Gastrocnemius medialis (tissue), 4 donors: ENCODE measurements around the gene HDHD5. TPM values are rescaled to one million over a fixed set of nuclear protein-coding genes. Genes with fewer than 3 reads are reported as not detected.

ENCODE experiments used
- ATAC-seq, 2 donors: fragments of 150-250 bp; one replicate each; pipeline ENCODE4 v1.9.1; 2016
- DNase-seq, 2 donors: peaks; one replicate each; pipeline ENCODE4 v3.0.0-alpha.2; 2019
- H3K27ac ChIP-seq, 4 donors: fragments of 200-600 bp; sonication (generic); 1 replicate in 1 of 4; 2 replicates in 3 of 4; pipeline ENCODE4 v1.5.1; 2016 to 2018; ENCODE audit warnings: mild to moderate bottlenecking in 2 of 4, moderate library complexity in 1 of 4
- H3K27me3 ChIP-seq, 3 donors: fragments of 200-600 bp; sonication (generic) in 2 of 3; 1 replicate in 1 of 3; 2 replicates in 2 of 3; pipeline versions ENCODE4 v1.5.1 to v1.6.0; 2016 to 2019; ENCODE audit warnings: mild to moderate bottlenecking in 1 of 3, moderate library complexity in 1 of 3
- H3K36me3 ChIP-seq, 2 donors: fragments of 200-600 bp; sonication (generic) in 1 of 2; one replicate each; pipeline ENCODE4 v1.5.1; 2017 to 2018
- H3K4me1 ChIP-seq, 2 donors: fragments of 200-600 bp; sonication (generic) in 1 of 2; one replicate each; pipeline ENCODE4 v1.5.1; 2016 to 2017; ENCODE audit warnings: mild to moderate bottlenecking in 2 of 2
- H3K4me3 ChIP-seq, 4 donors: fragments of 200-600 bp; sonication (generic) in 3 of 4; 1 replicate in 1 of 4; 2 replicates in 3 of 4; pipeline ENCODE4 v1.5.1; 2016 to 2019; ENCODE audit warnings: mild to moderate bottlenecking in 2 of 4
- H3K9me3 ChIP-seq, 3 donors: fragments of 200-600 bp; sonication (generic) in 2 of 3; 1 replicate in 1 of 3; 2 replicates in 2 of 3; pipeline ENCODE4 v1.5.1; 2016 to 2019
- CTCF ChIP-seq, 5 experiments: fragments of 450-650 bp in 3 of 5; fragments of 200-600 bp in 2 of 5; sonication (generic) in 2 of 5; IDR thresholded peaks in 4 of 5; conservative IDR thresholded peaks in 1 of 5; 1 replicate in 4 of 5; 2 replicates in 1 of 5; pipeline ENCODE4 v1.5.1; 2016 to 2019; ENCODE audit warnings: antibody characterized with exemption in 5 of 5, mild to moderate bottlenecking in 3 of 5, moderate library complexity in 3 of 5
- POLR2A ChIP-seq, 2 donors: fragments of 450-650 bp; IDR thresholded peaks; one replicate each; pipeline ENCODE4 v1.6.1; 2017; ENCODE audit warnings: antibody characterized with exemption in 2 of 2, mild to moderate bottlenecking in 2 of 2, moderate library complexity in 2 of 2
- in situ Hi-C, 4 donors: fragments of 200-750 bp; cut with MboI; loops; one replicate each; pipeline versions ENCODE4 v1.15.0 to v1.8.0; 2017; ENCODE audit warnings: low sequenced_read_pairs in 4 of 4
- intact Hi-C: fragments of 100-400 bp; cut with DNase I; formaldehyde crosslinking; loops from one replicate; pipeline ENCODE4 v1.15.1; 2023; ENCODE audit warnings: low total_unique reads
- total RNA-seq, 4 donors: library from RNA; depleted of rRNA; stranded (reverse); fragments of >200 nt; gene quantifications; one replicate each; pipeline versions ENCODE4 v1.1.0 to v1.2.3, GENCODE V29; 2016

The HDHD5 gene
- total RNA-seq, 4 donors from 2014 or later: 32.0 to 38.5 (median 35.1) TPM

- H3K4me3 ChIP-seq: no peak overlapping the region
- H3K27ac ChIP-seq: no peak overlapping the region
- peaks cover 12% of the 10 kb centered on the region in 2 donors for H3K4me1 ChIP-seq
- intact Hi-C loops: no loop called here
- DNase-seq (no peak), ATAC-seq (no peak)
- no peaks in the 10 kb centered on the region for H3K36me3 ChIP-seq
- no peak for TF ChIP-seq POLR2A (IDR thresholded peaks at IDR 0.05)
- H3K9me3 ChIP-seq: no peaks in the 10 kb centered on the region
- in situ Hi-C loops: no loop called here
- no peaks in the 10 kb centered on the region for H3K27me3 ChIP-seq
Measured at GRCh38 chr22:17118342-17118741, 40.7 kb downstream of the HDHD5 start.

GRCh38 chr22:17117890-17118289, 41.2 kb downstream of the HDHD5 start:
- Histone ChIP-seq H3K9me3 (no peaks in the 10 kb centered on the region), H3K27me3 (no peaks in the 10 kb centered on the region), H3K4me3 (no peak overlapping the region), H3K36me3 (no peaks in the 10 kb centered on the region), H3K27ac (no peak overlapping the region), H3K4me1 (peaks cover 12% of the 10 kb centered on the region in 2 donors)
- in situ Hi-C loops (no loop called here), intact Hi-C loops (no loop called here)
- no peak for DNase-seq
- ATAC-seq: no peak
- no peak for TF ChIP-seq CTCF (IDR thresholded peaks at IDR 0.05 in 4 of 5, conservative IDR thresholded peaks at IDR 0.05 in 1 of 5)
- no peak for TF ChIP-seq POLR2A (IDR thresholded peaks at IDR 0.05)

GRCh38 chr22:17117400-17117799, 41.7 kb downstream of the HDHD5 start:
- no peak for TF ChIP-seq CTCF (IDR thresholded peaks at IDR 0.05 in 4 of 5, conservative IDR thresholded peaks at IDR 0.05 in 1 of 5)
- no peak for TF ChIP-seq POLR2A (IDR thresholded peaks at IDR 0.05)
- Histone ChIP-seq H3K4me1 (peaks cover 12% of the 10 kb centered on the region in 2 donors), H3K27me3 (no peaks in the 10 kb centered on the region), H3K27ac (no peak overlapping the region), H3K36me3 (no peaks in the 10 kb centered on the region), H3K9me3 (no peaks in the 10 kb centered on the region), H3K4me3 (no peak overlapping the region)
- in situ Hi-C loops: no loop called here
- intact Hi-C loops: no loop called here
- no peak for ATAC-seq
- no peak for DNase-seq

- no peaks in the 10 kb centered on the region for H3K27me3 ChIP-seq
- peaks cover 11 to 12% of the 10 kb centered on the region in 2 donors for H3K4me1 ChIP-seq
- no peak for DNase-seq
- TF ChIP-seq CTCF (IDR thresholded peaks at IDR 0.05 in 4 of 5, conservative IDR thresholded peaks at IDR 0.05 in 1 of 5) (no peak), POLR2A (IDR thresholded peaks at IDR 0.05) (no peak)
- intact Hi-C loops: no loop called here
- no peak overlapping the region for H3K4me3 ChIP-seq
- no peak for ATAC-seq
- in situ Hi-C loops: no loop called here
- no peaks in the 10 kb centered on the region for H3K36me3 ChIP-seq
- H3K27ac ChIP-seq: no peak overlapping the region
- H3K9me3 ChIP-seq: no peaks in the 10 kb centered on the region
Measured at GRCh38 chr22:17116572-17117330, 42.3 kb downstream of the HDHD5 start.

GRCh38 chr22:17115945-17116565, 43.0 kb downstream of the HDHD5 start:
- intact Hi-C loops (no loop called here), in situ Hi-C loops (no loop called here)
- peaks cover 8 to 12% of the 10 kb centered on the region in 2 donors for H3K4me1 ChIP-seq
- no peak for TF ChIP-seq POLR2A (IDR thresholded peaks at IDR 0.05)
- TF ChIP-seq CTCF (IDR thresholded peaks at IDR 0.05 in 4 of 5, conservative IDR thresholded peaks at IDR 0.05 in 1 of 5): no peak
- H3K9me3 ChIP-seq: no peaks in the 10 kb centered on the region
- H3K4me3 ChIP-seq: no peak overlapping the region
- no peak for ATAC-seq
- no peaks in the 10 kb centered on the region for H3K27me3 ChIP-seq
- no peaks in the 10 kb centered on the region for H3K36me3 ChIP-seq
- no peak overlapping the region for H3K27ac ChIP-seq
- no peak for DNase-seq
